RWPE1 (cell line): ENCODE measurements around the gene ANKLE2.
"Not testable (repeated sequence)": the region's sequence is repeated elsewhere in the genome, so short reads cannot be mapped to it uniquely, and the experiment has no call there.

ENCODE experiments used
- CTCF ChIA-PET: fragments of 350-600 bp; sonication (Branson Sonifier 250); formaldehyde crosslinking; extraction: SDS; loops from one replicate; lab custom pipeline; 2021; lab: Yijun Ruan, JAX
- POLR2A ChIA-PET: fragments of 400-600 bp; formaldehyde crosslinking; extraction: SDS; loops from one replicate; lab custom pipeline; 2020; ENCODE audit warnings: antibody characterized with exemption; ENCODE audit not compliant: low non-redundant PET; lab: Yijun Ruan, JAX
- DNase-seq: peaks from one replicate; pipeline ENCODE4 v3.0.0; 2012; ENCODE audit warnings: low spot score
- H3K27ac ChIP-seq: fragments of 450-650 bp; 2 replicates; pipeline ENCODE4 v1.5.1; 2017
- CTCF ChIP-seq: fragments of 450-650 bp; conservative IDR thresholded peaks from 2 replicates; pipeline ENCODE4 v1.5.1; 2017; ENCODE audit warnings: low read depth, mild to moderate bottlenecking

ANKLE2 gene

GRCh38 chr12:132764231-132764630 is 2.6 kb upstream of the ANKLE2 start:
- POLR2A ChIA-PET: no interaction called here
- TF ChIP-seq CTCF: no peak
- 0 out of 2 replicates have a peak overlapping the region, but pooled peaks have one; percentile 5 for H3K27ac ChIP-seq
- DNase-seq: no peak
- CTCF ChIA-PET: no interaction called here

GRCh38 chr12:132761921-132762583 is 420 bp upstream of the ANKLE2 start:
- H3K27ac ChIP-seq: peak overlapping the region; percentile 98
- DNase-seq: peak; percentile 89
- POLR2A ChIA-PET: no interaction called here
- CTCF ChIA-PET: interaction anchor here (0.6 to 0.7 kb wide), 2 partner anchors 15 to 106 kb away, joined by 3 read pairs; no protein-coding TSS in a partner anchor
- TF ChIP-seq CTCF: no peak

- POLR2A ChIA-PET: interaction anchor here (0.7 to 1.2 kb wide), 2 partner anchors 28 to 142 kb away, joined by 5 to 6 read pairs; no protein-coding TSS in a partner anchor
- CTCF ChIA-PET: no interaction called here
- H3K27ac ChIP-seq: peak overlapping the region; percentile 98
- no peak for TF ChIP-seq CTCF
- no peak for DNase-seq
Observed at GRCh38 chr12:132759359-132759758, 2.3 kb downstream of the ANKLE2 start.

- POLR2A ChIA-PET, CTCF ChIA-PET, DNase-seq: not testable (repeated sequence)
- H3K27ac ChIP-seq: peak overlapping the region; percentile 98; the same call in 1 of the 2 replicates
Observed at GRCh38 chr12:132758825-132759224, 2.8 kb downstream of the ANKLE2 start.

GRCh38 chr12:132754160-132754932 is 7.3 kb downstream of the ANKLE2 start:
- H3K27ac ChIP-seq: no peak overlapping the region
- TF ChIP-seq CTCF: no peak
- ChIA-PET POLR2A (no interaction called here), CTCF (no interaction called here)
- DNase-seq: no peak

GRCh38 chr12:132753670-132754069 is 8.0 kb downstream of the ANKLE2 start:
- H3K27ac ChIP-seq, POLR2A ChIA-PET, DNase-seq: not testable (repeated sequence)
- CTCF ChIA-PET: interaction anchor here (0.7 kb wide), 1 partner anchor 21 kb away, joined by 3 read pairs; no protein-coding TSS in a partner anchor

GRCh38 chr12:132748319-132748718 is 13.3 kb downstream of the ANKLE2 start:
- no peak for DNase-seq
- POLR2A ChIA-PET: no interaction called here
- no peak for TF ChIP-seq CTCF
- CTCF ChIA-PET: no interaction called here
- H3K27ac ChIP-seq: no peak overlapping the region
